DMS53 (cell line): ENCODE results near the gene RABEP2.
"Not testable (repeated sequence)": the region's sequence is repeated elsewhere in the genome, so short reads cannot be mapped to it uniquely, and the experiment has no call there.

Source experiments
- DNase-seq: peaks from one replicate; lab custom pipeline; 2025; lab: John Stamatoyannopoulos, UW

The RABEP2 gene

DNA sequence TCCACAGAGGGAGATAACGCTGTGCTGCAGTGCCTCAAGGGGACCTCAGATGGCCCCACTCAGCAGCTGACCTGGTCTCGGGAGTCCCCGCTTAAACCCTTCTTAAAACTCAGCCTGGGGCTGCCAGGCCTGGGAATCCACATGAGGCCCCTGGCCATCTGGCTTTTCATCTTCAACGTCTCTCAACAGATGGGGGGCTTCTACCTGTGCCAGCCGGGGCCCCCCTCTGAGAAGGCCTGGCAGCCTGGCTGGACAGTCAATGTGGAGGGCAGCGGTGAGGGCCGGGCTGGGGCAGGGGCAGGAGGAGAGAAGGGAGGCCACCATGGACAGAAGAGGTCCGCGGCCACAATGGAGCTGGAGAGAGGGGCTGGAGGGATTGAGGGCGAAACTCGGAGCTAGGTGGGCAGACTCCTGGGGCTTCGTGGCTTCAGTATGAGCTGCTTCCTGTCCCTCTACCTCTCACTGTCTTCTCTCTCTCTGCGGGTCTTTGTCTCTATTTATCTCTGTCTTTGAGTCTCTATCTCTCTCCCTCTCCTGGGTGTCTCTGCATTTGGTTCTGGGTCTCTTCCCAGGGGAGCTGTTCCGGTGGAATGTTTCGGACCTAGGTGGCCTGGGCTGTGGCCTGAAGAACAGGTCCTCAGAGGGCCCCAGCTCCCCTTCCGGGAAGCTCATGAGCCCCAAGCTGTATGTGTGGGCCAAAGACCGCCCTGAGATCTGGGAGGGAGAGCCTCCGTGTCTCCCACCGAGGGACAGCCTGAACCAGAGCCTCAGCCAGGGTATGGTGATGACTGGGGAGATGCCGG is 7.5 kb upstream of the RABEP2 start:
- no peak for DNase-seq

DNA sequence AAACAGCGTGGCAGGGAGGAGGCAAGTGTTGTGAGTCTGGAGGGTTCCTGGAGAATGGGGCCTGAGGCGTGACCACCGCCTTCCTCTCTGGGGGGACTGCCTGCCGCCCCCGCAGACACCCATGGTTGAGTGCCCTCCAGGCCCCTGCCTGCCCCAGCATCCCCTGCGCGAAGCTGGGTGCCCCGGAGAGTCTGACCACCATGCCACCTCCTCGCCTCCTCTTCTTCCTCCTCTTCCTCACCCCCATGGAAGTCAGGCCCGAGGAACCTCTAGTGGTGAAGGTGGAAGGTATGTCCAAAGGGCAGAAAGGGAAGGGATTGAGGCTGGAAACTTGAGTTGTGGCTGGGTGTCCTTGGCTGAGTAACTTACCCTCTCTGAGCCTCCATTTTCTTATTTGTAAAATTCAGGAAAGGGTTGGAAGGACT is 6.8 kb upstream of the RABEP2 start, which contains the start of gene CD19:
Gene CD19, plus strand, starts transcription at position 171 of the 425 bp plus-strand sequence. Its CDS starts 30 bp downstream, at position 201.
- DNase-seq = no peak

DNA sequence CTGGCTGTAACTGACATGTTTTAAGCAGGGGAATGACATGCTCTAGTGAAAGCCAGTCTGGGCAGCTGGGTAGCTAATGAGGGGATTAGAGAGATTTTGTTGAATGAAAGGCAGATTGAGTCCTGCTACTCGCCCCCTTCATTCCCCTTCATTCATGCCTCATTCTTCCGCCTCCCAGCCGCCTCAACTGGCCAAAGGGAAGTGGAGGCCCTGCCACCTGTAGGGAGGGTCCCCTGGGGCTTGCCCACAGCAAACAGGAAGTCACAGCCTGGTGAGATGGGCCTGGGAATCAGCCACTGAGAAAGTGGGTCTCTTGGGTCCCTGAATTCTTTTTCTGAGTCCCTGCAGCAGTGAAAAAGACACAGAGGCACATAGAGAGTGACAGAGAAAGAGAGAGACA is 5.6 kb upstream of the RABEP2 start:
- no peak for DNase-seq

- no peak for DNase-seq
Observed at GRCh38 chr16:28930203-28930602, 5.2 kb upstream of the RABEP2 start.

GRCh38 chr16:28927815-28928214 is 2.8 kb upstream of the RABEP2 start:
- no peak for DNase-seq

GRCh38 chr16:28926284-28926683 is 1.2 kb upstream of the RABEP2 start:
- DNase-seq = not testable (repeated sequence)

GRCh38 chr16:28925386-28926228 is 569 bp upstream of the RABEP2 start:
- peak; percentile 86 for DNase-seq

- DNase-seq = no peak
Observed at GRCh38 chr16:28924399-28924761, 658 bp downstream of the RABEP2 start.

GRCh38 chr16:28923652-28924398 is 1.2 kb downstream of the RABEP2 start:
- peak; percentile 67 for DNase-seq

GRCh38 chr16:28923231-28923587 is 1.8 kb downstream of the RABEP2 start:
- DNase-seq = peak; percentile 30

- no peak for DNase-seq
Observed at GRCh38 chr16:28918698-28919097, 6.3 kb downstream of the RABEP2 start.

GRCh38 chr16:28917095-28917494 is 7.9 kb downstream of the RABEP2 start:
- no peak for DNase-seq

- no peak for DNase-seq
Observed at GRCh38 chr16:28915181-28915580, 9.9 kb downstream of the RABEP2 start.

GRCh38 chr16:28913946-28914724 is 10.9 kb downstream of the RABEP2 start:
- peak; percentile 14 for DNase-seq

GRCh38 chr16:28912558-28912957 is 12.5 kb downstream of the RABEP2 start:
- no peak for DNase-seq

- DNase-seq = peak; percentile 28
Observed at GRCh38 chr16:28910086-28911031, 14.7 kb downstream of the RABEP2 start.

DNA sequence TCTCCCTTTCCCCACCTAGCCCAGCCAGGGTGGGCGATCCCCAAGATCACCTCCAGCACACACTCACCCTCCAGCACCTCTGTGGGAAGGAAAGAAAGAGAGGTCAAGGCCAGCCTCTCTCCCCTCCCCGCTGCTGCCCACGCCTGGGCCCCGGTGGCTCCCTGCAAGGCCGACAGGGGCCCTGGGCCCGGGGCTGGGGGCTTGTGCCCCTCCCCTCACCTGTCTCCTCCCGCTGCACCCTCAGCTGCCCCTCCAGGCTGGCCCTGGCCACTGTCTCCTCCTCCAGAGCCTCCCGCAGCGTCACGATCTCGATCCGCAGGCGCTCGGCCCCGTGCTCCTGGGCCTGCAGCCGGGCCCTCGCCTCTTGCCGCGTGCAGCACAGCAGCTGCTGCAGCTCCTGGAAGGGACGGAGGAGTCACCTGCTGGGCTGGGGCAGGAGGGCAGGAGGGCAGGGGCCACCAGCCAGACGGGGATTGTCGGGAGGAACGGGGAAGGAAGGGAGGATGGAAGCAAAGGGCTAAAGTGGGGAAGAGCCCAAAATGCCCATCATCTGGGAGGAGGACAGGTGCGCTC is 19.2 kb downstream of the RABEP2 start:
- DNase-seq = no peak

DNA sequence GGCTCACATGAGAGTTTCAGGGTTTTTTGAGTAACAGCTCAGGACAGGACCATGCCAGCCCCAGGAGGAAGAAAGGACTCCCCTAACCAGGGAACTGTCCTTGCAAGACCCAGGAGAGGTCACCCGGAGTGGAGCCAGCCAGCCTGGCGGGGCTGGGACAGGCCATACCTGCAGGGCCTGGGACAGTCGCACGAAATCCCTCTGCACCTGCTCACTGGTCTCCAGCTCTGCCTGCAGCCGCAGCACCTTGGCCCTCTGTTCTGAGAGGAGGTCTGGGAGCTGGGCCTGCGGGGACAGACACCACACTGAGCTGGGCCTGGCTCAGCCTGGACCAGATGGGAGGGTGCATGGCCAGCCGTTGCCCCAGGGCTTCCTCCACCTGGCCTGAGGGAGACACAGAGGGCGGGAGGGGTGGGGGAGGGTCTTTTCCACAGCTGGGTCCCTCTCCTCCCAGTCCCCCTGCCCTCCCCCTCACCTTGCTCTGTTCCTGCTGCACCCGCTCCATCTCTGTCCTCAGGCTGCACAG is 19.7 kb downstream of the RABEP2 start:
- no peak for DNase-seq

GRCh38 chr16:28904828-28905227 is 20.2 kb downstream of the RABEP2 start:
- no peak for DNase-seq

GRCh38 chr16:28904363-28904762 is 20.7 kb downstream of the RABEP2 start:
- no peak for DNase-seq
